Liver (tissue), 9 donors: ENCODE results near the gene LRCOL1. TPM values are rescaled to one million over a fixed set of nuclear protein-coding genes. Genes with fewer than 3 reads are reported as not detected.

Source experiments
- DNase-seq: peaks from one replicate; pipeline ENCODE4 v3.0.0-alpha.2; 2017; ENCODE audit warnings: low spot score
- H3K27ac ChIP-seq, 2 donors: one replicate each; pipeline ENCODE4 v1.7.0; 2013; ENCODE audit warnings: inconsistent platforms in 2 of 2, low read length in 2 of 2, control low read depth in 1 of 2, low read depth in 1 of 2, mild to moderate bottlenecking in 1 of 2
- H3K27me3 ChIP-seq, 4 donors: one replicate each; pipeline versions ENCODE4 v1.6.1 to v1.7.0; 2013; ENCODE audit warnings: low read length in 3 of 4, inconsistent platforms in 1 of 4, mild to moderate bottlenecking in 1 of 4, moderate library complexity in 1 of 4; ENCODE audit not compliant: control insufficient read depth in 4 of 4, insufficient read depth in 4 of 4
- H3K36me3 ChIP-seq, 4 donors: one replicate each; pipeline versions ENCODE4 v1.6.1 to v1.7.0; 2013; ENCODE audit warnings: low read length in 3 of 4, mild to moderate bottlenecking in 3 of 4, low read depth in 1 of 4, moderate library complexity in 1 of 4; ENCODE audit not compliant: control insufficient read depth in 4 of 4, insufficient read depth in 3 of 4
- H3K4me1 ChIP-seq, 4 donors: one replicate each; pipeline versions ENCODE4 v1.6.1 to v1.7.0; 2013; ENCODE audit warnings: low read length in 3 of 4, mild to moderate bottlenecking in 3 of 4, moderate library complexity in 1 of 4; ENCODE audit not compliant: control insufficient read depth in 4 of 4, insufficient read depth in 4 of 4
- H3K4me3 ChIP-seq, 3 donors: one replicate each; pipeline versions ENCODE4 v1.6.1 to v1.7.0; 2013; ENCODE audit warnings: low read length in 3 of 3, control low read depth in 1 of 3, low read depth in 1 of 3, mild to moderate bottlenecking in 1 of 3
- H3K9ac ChIP-seq, 2 donors: one replicate each; pipeline ENCODE4 v1.7.0; 2013; ENCODE audit warnings: low read length in 2 of 2, mild to moderate bottlenecking in 2 of 2, moderate library complexity in 2 of 2, control low read depth in 1 of 2, low read depth in 1 of 2
- H3K9me3 ChIP-seq, 4 donors: one replicate each; pipeline versions ENCODE4 v1.6.1 to v1.7.0; 2013; ENCODE audit warnings: low read length in 3 of 4; ENCODE audit not compliant: control insufficient read depth in 4 of 4
- ATF3 ChIP-seq: IDR thresholded peaks from 2 replicates; pipeline ENCODE4 v1.6.1; 2016; ENCODE audit warnings: antibody characterized with exemption
- CTCF ChIP-seq: fragments of 150-350 bp; IDR thresholded peaks from 2 replicates; pipeline ENCODE4 v1.5.1; 2017; ENCODE audit warnings: improper control_type of control experiment, low read depth, low read length; ENCODE audit not compliant: missing input control
- EGR1 ChIP-seq, 2 donors: IDR thresholded peaks; 2 replicates each; pipeline ENCODE4 v1.6.1; 2016 to 2018; ENCODE audit warnings: antibody characterized with exemption in 2 of 2, low read depth in 2 of 2
- FOXA2 ChIP-seq: IDR thresholded peaks from 2 replicates; pipeline ENCODE4 v1.6.1; 2016; ENCODE audit warnings: antibody characterized with exemption
- GABPA ChIP-seq, 2 donors: IDR thresholded peaks in 1 of 2; conservative IDR thresholded peaks in 1 of 2; 2 replicates each; pipeline ENCODE4 v1.6.1; 2016; ENCODE audit warnings: antibody characterized with exemption in 2 of 2, mild to moderate bottlenecking in 1 of 2, moderate library complexity in 1 of 2
- HNF4G ChIP-seq: IDR thresholded peaks from 2 replicates; pipeline ENCODE4 v1.6.1; 2016; ENCODE audit warnings: antibody characterized with exemption
- JUND ChIP-seq, 2 donors: IDR thresholded peaks; 2 replicates each; pipeline ENCODE4 v1.6.1; 2016; ENCODE audit warnings: antibody characterized with exemption in 2 of 2
- RAD21 ChIP-seq, 2 donors: IDR thresholded peaks; 2 replicates each; pipeline ENCODE4 v1.6.1; 2016; ENCODE audit warnings: antibody characterized with exemption in 2 of 2, mild to moderate bottlenecking in 2 of 2
- REST ChIP-seq: IDR thresholded peaks from 2 replicates; pipeline ENCODE4 v1.6.1; 2016; ENCODE audit warnings: antibody characterized with exemption, mild to moderate bottlenecking
- RXRA ChIP-seq, 2 donors: IDR thresholded peaks; 2 replicates each; pipeline ENCODE4 v1.6.1; 2017 to 2018; ENCODE audit warnings: antibody characterized with exemption in 2 of 2, mild to moderate bottlenecking in 1 of 2
- SP1 ChIP-seq: IDR thresholded peaks from 2 replicates; pipeline ENCODE4 v1.6.1; 2018; ENCODE audit warnings: antibody characterized with exemption, mild to moderate bottlenecking
- TAF1 ChIP-seq: conservative IDR thresholded peaks from 2 replicates; pipeline ENCODE4 v1.6.1; 2016; ENCODE audit warnings: antibody characterized with exemption, mild to moderate bottlenecking
- YY1 ChIP-seq: IDR thresholded peaks from 2 replicates; pipeline ENCODE4 v1.6.1; 2016; ENCODE audit warnings: antibody characterized with exemption, mild to moderate bottlenecking
- ZBTB33 ChIP-seq: IDR thresholded peaks from 2 replicates; pipeline ENCODE4 v1.6.1; 2016; ENCODE audit warnings: antibody characterized with exemption
- WGBS: extraction: QIAGEN DNeasy Blood & Tissue Kit; methylation state at CpG from one replicate; pipeline ENCODE4 v1.1.7; 2013; 5-methylcytosine and 5-hydroxymethylcytosine counted together
- polyA plus RNA-seq, 2 donors: library from polyadenylated mRNA; stranded (reverse) in 1 of 2; unstranded in 1 of 2; fragments of 200-250 nt in 1 of 2; fragments of >200 nt in 1 of 2; fragmentation: Nextera tagmentation in 1 of 2; extraction: Ambion mirVana in 1 of 2; gene quantifications; one replicate each; pipeline versions ENCODE4 v1.2.1 to v1.2.3, GENCODE V29; 2013 to 2015
- total RNA-seq, 2 donors: library from RNA; depleted of rRNA; stranded (reverse); fragments of >200 nt; gene quantifications; one replicate each; pipeline ENCODE4 v1.2.3, GENCODE V29; 2014
- TF ChIP-seq, protein P1 (sequence below): IDR thresholded peaks from 2 replicates; pipeline ENCODE4 v1.6.1; 2016; ENCODE audit warnings: antibody characterized with exemption
- donor health status: healthy.
- donor health status: healthy.
- donor health status: healthy.
- donor health status: healthy.
- donor health status: healthy.

The LRCOL1 gene
- total and polyA plus RNA-seq, 4 donors: 2.6 to 40.7 (median 5.9) TPM; not detected in 1

DNA sequence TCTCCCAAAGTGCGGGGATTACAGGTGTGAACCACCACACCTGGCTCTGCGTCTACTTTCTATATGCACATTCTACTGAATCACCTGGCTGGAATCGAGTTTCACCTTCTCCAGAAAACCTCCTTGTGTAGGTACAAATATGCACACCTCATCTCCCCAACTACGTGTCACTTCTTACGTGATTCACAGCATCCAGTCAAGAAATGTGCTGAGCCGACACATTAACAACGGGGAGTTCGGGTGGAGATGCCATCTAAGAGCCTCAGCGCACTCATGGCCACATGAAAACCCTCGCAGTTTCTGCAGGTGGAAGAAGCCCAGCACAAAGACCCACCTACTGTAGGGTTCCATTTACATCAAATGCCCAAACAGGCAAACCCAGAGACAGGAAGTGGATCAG is 37.5 kb upstream of the LRCOL1 start:
- WGBS: 96% methylated on average over 10 of the region's 10 CpGs
- no peaks in the 10 kb centered on the region for H3K27me3 ChIP-seq
- no peaks in the 10 kb centered on the region for H3K4me1 ChIP-seq
- no peak for DNase-seq
- no peak overlapping the region for H3K27ac ChIP-seq
- peaks cover 11 to 59% (median 34%) of the 10 kb centered on the region in 4 donors for H3K36me3 ChIP-seq
- no peaks in the 10 kb centered on the region for H3K9me3 ChIP-seq
- H3K9ac ChIP-seq: no peak overlapping the region
- TF ChIP-seq REST: no peak
- TF ChIP-seq YY1: no peak
- no peak for TF ChIP-seq FOXA2
- no peak for TF ChIP-seq TAF1
- no peak for TF ChIP-seq ZBTB33
- no peak for TF ChIP-seq ATF3
- H3K4me3 ChIP-seq: no peak overlapping the region

DNA sequence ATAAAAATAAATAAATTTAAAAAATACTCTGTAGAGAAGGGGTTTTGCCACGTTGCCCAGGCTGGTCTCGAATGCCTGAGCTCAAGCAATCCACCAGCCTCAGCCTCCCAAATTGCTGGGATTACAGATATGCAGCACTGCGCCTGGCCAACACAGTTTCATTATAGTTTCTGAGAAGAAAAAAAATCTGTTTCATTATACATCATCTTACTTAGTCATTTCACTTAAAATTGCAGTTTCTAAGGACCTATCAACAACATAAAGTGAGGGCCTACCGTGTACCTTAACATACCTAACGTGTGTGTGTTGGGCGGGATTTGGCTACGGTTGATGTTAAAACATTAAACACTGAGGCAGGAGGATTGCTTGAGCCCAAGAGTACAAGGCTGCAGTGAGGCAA is 36.5 kb upstream of the LRCOL1 start:
- H3K9me3 ChIP-seq: no peaks in the 10 kb centered on the region
- no peak overlapping the region for H3K9ac ChIP-seq
- no peak overlapping the region for H3K27ac ChIP-seq
- no peaks in the 10 kb centered on the region for H3K27me3 ChIP-seq
- H3K4me3 ChIP-seq: no peak overlapping the region
- TF ChIP-seq HNF4G (no peak), JUND (IDR thresholded peaks at IDR 0.05) (no peak)
- H3K36me3 ChIP-seq: peaks cover 16 to 68% (median 39%) of the 10 kb centered on the region in 4 donors
- no peaks in the 10 kb centered on the region for H3K4me1 ChIP-seq
- DNase-seq: no peak
- 94% methylated on average over 7 of the region's 7 CpGs for WGBS

- peaks cover 7 to 66% (median 32%) of the 10 kb centered on the region in 4 donors for H3K36me3 ChIP-seq
- no peak overlapping the region for H3K4me3 ChIP-seq
- H3K27ac ChIP-seq: no peak overlapping the region
- no peaks in the 10 kb centered on the region for H3K9me3 ChIP-seq
- H3K4me1 ChIP-seq: no peaks in the 10 kb centered on the region
- H3K27me3 ChIP-seq: no peaks in the 10 kb centered on the region
- no peak overlapping the region for H3K9ac ChIP-seq
- no peak for DNase-seq
- WGBS: 97% methylated on average over 30 of the region's 30 CpGs
- no peak for TF ChIP-seq GABPA (IDR thresholded peaks at IDR 0.05 in 1 of 2, conservative IDR thresholded peaks at IDR 0.05 in 1 of 2)
- TF ChIP-seq RAD21 (IDR thresholded peaks at IDR 0.05): no peak
- no peak for TF ChIP-seq TAF1
- TF ChIP-seq HNF4G: no peak
- TF ChIP-seq, protein P1, sequence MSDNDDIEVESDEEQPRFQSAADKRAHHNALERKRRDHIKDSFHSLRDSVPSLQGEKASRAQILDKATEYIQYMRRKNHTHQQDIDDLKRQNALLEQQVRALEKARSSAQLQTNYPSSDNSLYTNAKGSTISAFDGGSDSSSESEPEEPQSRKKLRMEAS: no peak
- TF ChIP-seq RXRA (IDR thresholded peaks at IDR 0.05): no peak
- no peak for TF ChIP-seq SP1
- TF ChIP-seq EGR1 (IDR thresholded peaks at IDR 0.05; ENCODE audit: low read depth in 2 of 2): no peak
- no peak for TF ChIP-seq JUND (IDR thresholded peaks at IDR 0.05)
- no peak for TF ChIP-seq CTCF
- TF ChIP-seq ZBTB33: no peak
These were observed 32.8 kb upstream of the LRCOL1 start for GRCh38 chr12:132642846-132643835.
